HEK293 (cell line): Measurements from ENCODE around the gene IDE.
A peak's percentile ranks its signal among the peaks of the same experiment; 100 is the strongest.

Experiments used
- SALL2 ChIP-seq: fragments of 450-650 bp; formaldehyde crosslinking; IDR thresholded peaks from 2 replicates; pipeline ENCODE4 v1.5.0; 2017; ENCODE audit warnings: missing biosample characterization, mild to moderate bottlenecking, missing genetic modification characterization, borderline replicate concordance
- SP3 ChIP-seq: fragments of 450-650 bp; formaldehyde crosslinking; IDR thresholded peaks from 2 replicates; pipeline ENCODE4 v1.5.1; 2016; ENCODE audit warnings: missing biosample characterization, missing genetic modification characterization
- ZBTB21 ChIP-seq: fragments of 450-650 bp; formaldehyde crosslinking; IDR thresholded peaks from 2 replicates; pipeline ENCODE4 v1.5.1; 2017; ENCODE audit warnings: missing biosample characterization, missing genetic modification characterization
- ZFP41 ChIP-seq: fragments of 450-650 bp; formaldehyde crosslinking; IDR thresholded peaks from 2 replicates; pipeline ENCODE4 v1.5.1; 2016; ENCODE audit warnings: missing biosample characterization, missing genetic modification characterization, borderline replicate concordance
- ZIC2 ChIP-seq: fragments of 450-650 bp; formaldehyde crosslinking; IDR thresholded peaks from 2 replicates; pipeline ENCODE4 v1.5.1; 2016; ENCODE audit warnings: missing biosample characterization, missing genetic modification characterization
- ZNF138 ChIP-seq: fragments of 450-650 bp; formaldehyde crosslinking; IDR thresholded peaks from 2 replicates; pipeline ENCODE4 v1.5.1; 2016; ENCODE audit warnings: missing biosample characterization, missing genetic modification characterization, borderline replicate concordance
- ZNF211 ChIP-seq: fragments of 450-650 bp; formaldehyde crosslinking; IDR thresholded peaks from 2 replicates; pipeline ENCODE4 v1.5.1; 2016; ENCODE audit warnings: low read depth, missing biosample characterization, missing genetic modification characterization
- ZNF274 ChIP-seq, 2 experiments: fragments of 200-500 bp in 1 of 2; fragments of 450-650 bp in 1 of 2; sonication (Bioruptor generic) in 1 of 2; formaldehyde crosslinking in 1 of 2; IDR thresholded peaks; 2 replicates each; pipeline versions ENCODE4 v1.5.1 to v1.6.1; 2014 to 2016; ENCODE audit warnings: borderline replicate concordance in 1 of 2, inconsistent platforms in 1 of 2, low read length in 1 of 2, missing biosample characterization in 1 of 2, missing genetic modification characterization in 1 of 2
- ZNF324 ChIP-seq: fragments of 450-650 bp; formaldehyde crosslinking; IDR thresholded peaks from 2 replicates; pipeline ENCODE4 v1.5.1; 2016; ENCODE audit warnings: missing biosample characterization, missing genetic modification characterization
- ZNF426 ChIP-seq: fragments of 450-650 bp; formaldehyde crosslinking; IDR thresholded peaks from 2 replicates; pipeline ENCODE4 v1.5.1; 2017; ENCODE audit warnings: missing biosample characterization, missing genetic modification characterization, mild to moderate bottlenecking, inconsistent platforms, moderate library complexity
- ZNF433 ChIP-seq: fragments of 450-650 bp; formaldehyde crosslinking; IDR thresholded peaks from 2 replicates; pipeline ENCODE4 v1.5.1; 2016; ENCODE audit warnings: missing biosample characterization, missing genetic modification characterization, low read depth
- ZNF530 ChIP-seq: fragments of 450-650 bp; formaldehyde crosslinking; IDR thresholded peaks from 2 replicates; pipeline ENCODE4 v1.5.1; 2016; ENCODE audit warnings: low read depth, missing biosample characterization, missing genetic modification characterization
- ZNF621 ChIP-seq: fragments of 450-650 bp; formaldehyde crosslinking; IDR thresholded peaks from 2 replicates; pipeline ENCODE4 v1.5.1; 2017; ENCODE audit warnings: missing biosample characterization, missing genetic modification characterization
- ZNF701 ChIP-seq: fragments of 450-650 bp; formaldehyde crosslinking; IDR thresholded peaks from 2 replicates; pipeline ENCODE4 v1.5.1; 2016; ENCODE audit warnings: missing biosample characterization, missing genetic modification characterization
- ZNF776 ChIP-seq: fragments of 450-650 bp; formaldehyde crosslinking; IDR thresholded peaks from 2 replicates; pipeline ENCODE4 v1.5.0; 2017; ENCODE audit warnings: missing biosample characterization, missing genetic modification characterization, borderline replicate concordance
- ZNF792 ChIP-seq: fragments of 450-650 bp; formaldehyde crosslinking; IDR thresholded peaks from 2 replicates; pipeline ENCODE4 v1.5.1; 2016; ENCODE audit warnings: missing biosample characterization, missing genetic modification characterization
- ZSCAN30 ChIP-seq: fragments of 450-650 bp; IDR thresholded peaks from 2 replicates; pipeline ENCODE4 v1.5.1; 2018; ENCODE audit warnings: missing biosample characterization, mild to moderate bottlenecking, missing genetic modification characterization, moderate library complexity
- TF ChIP-seq, protein P1 (sequence below): sonication (generic); formaldehyde crosslinking; IDR thresholded peaks from 2 replicates; pipeline ENCODE4 v1.8.1; 2022; ENCODE audit warnings: mild to moderate bottlenecking, moderate library complexity, missing genetic modification reagents
- TF ChIP-seq, protein P2 (sequence below): fragments of 450-650 bp; formaldehyde crosslinking; IDR thresholded peaks from 2 replicates; pipeline ENCODE4 v1.5.1; 2016; ENCODE audit warnings: missing biosample characterization, missing genetic modification characterization, low read depth
- TF ChIP-seq, protein P3 (sequence below): fragments of 450-650 bp; formaldehyde crosslinking; IDR thresholded peaks from 2 replicates; pipeline ENCODE4 v1.5.1; 2016; ENCODE audit warnings: missing biosample characterization, missing genetic modification characterization
- TF ChIP-seq, protein P4 (sequence below): fragments of 450-650 bp; formaldehyde crosslinking; IDR thresholded peaks from 2 replicates; pipeline ENCODE4 v1.5.1; 2016; ENCODE audit warnings: missing biosample characterization, missing genetic modification characterization
- TF ChIP-seq, protein P5 (sequence below): fragments of 450-650 bp; formaldehyde crosslinking; IDR thresholded peaks from 2 replicates; pipeline ENCODE4 v1.5.1; 2016; ENCODE audit warnings: missing biosample characterization, missing genetic modification characterization
- TF ChIP-seq, protein P6 (sequence below): fragments of 450-650 bp; formaldehyde crosslinking; IDR thresholded peaks from 2 replicates; pipeline ENCODE4 v1.5.1; 2016; ENCODE audit warnings: missing biosample characterization, missing genetic modification characterization
- TF ChIP-seq, protein P7 (sequence below): fragments of 450-650 bp; formaldehyde crosslinking; IDR thresholded peaks from 2 replicates; pipeline ENCODE4 v1.5.1; 2016; ENCODE audit warnings: missing biosample characterization, missing genetic modification characterization

Gene IDE

DNA sequence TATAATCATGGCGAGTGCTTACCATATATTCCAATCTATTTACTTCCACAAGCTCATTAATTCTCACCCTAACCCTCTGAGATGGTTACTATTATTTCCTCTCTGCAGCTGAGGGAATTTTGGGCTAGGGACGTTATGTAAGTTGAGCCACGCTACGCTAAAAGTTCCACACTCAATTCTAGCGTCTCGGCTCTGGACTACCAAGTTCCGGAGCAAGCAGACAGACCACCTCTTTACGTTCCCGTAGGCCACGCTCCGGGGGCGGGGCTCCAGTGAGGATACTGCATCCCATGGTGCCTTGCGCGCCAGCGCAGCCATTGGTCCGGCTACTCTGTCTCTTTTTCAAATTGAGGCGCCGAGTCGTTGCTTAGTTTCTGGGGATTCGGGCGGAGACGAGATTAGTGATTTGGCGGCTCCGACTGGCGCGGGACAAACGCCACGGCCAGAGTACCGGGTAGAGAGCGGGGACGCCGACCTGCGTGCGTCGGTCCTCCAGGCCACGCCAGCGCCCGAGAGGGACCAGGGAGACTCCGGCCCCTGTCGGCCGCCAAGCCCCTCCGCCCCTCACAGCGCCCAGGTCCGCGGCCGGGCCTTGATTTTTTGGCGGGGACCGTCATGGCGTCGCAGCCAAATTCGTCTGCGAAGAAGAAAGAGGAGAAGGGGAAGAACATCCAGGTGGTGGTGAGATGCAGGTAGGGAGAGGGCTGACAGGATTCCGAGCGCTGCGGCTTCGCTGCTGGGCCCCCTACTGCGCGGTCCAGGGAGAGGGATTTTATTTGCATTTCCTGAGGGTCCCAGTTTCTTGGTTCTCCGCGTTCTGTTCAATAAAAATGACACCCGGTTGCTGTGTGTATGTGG lies 19.1 kb upstream of the IDE start, which contains the start of gene KIF11 (continued):
- TF ChIP-seq, protein P1, sequence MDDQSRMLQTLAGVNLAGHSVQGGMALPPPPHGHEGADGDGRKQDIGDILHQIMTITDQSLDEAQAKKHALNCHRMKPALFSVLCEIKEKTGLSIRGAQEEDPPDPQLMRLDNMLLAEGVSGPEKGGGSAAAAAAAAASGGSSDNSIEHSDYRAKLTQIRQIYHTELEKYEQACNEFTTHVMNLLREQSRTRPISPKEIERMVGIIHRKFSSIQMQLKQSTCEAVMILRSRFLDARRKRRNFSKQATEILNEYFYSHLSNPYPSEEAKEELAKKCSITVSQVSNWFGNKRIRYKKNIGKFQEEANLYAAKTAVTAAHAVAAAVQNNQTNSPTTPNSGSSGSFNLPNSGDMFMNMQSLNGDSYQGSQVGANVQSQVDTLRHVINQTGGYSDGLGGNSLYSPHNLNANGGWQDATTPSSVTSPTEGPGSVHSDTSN (CRISPR knock-in tag): peak; percentile 52; the same call in 1 of the 2 replicates
- peak; percentile 57; the same call in 1 of the 2 replicates for TF ChIP-seq ZSCAN30 (tag by site-specific recombination)
- TF ChIP-seq ZNF621 (tag by site-specific recombination): no peak
- no peak for TF ChIP-seq ZNF433 (tag by site-specific recombination)
- TF ChIP-seq, protein P2, sequence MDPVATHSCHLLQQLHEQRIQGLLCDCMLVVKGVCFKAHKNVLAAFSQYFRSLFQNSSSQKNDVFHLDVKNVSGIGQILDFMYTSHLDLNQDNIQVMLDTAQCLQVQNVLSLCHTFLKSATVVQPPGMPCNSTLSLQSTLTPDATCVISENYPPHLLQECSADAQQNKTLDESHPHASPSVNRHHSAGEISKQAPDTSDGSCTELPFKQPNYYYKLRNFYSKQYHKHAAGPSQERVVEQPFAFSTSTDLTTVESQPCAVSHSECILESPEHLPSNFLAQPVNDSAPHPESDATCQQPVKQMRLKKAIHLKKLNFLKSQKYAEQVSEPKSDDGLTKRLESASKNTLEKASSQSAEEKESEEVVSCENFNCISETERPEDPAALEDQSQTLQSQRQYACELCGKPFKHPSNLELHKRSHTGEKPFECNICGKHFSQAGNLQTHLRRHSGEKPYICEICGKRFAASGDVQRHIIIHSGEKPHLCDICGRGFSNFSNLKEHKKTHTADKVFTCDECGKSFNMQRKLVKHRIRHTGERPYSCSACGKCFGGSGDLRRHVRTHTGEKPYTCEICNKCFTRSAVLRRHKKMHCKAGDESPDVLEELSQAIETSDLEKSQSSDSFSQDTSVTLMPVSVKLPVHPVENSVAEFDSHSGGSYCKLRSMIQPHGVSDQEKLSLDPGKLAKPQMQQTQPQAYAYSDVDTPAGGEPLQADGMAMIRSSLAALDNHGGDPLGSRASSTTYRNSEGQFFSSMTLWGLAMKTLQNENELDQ (tag by site-specific recombination): no peak
- TF ChIP-seq ZNF274 (IDR thresholded peaks at IDR 0.05; ENCODE audit: low read length): no peak
- TF ChIP-seq ZNF274 (tag by site-specific recombination; IDR thresholded peaks at IDR 0.05; ENCODE audit: borderline replicate concordance): no peak
- TF ChIP-seq ZNF324 (tag by site-specific recombination): no peak
- TF ChIP-seq, protein P3, sequence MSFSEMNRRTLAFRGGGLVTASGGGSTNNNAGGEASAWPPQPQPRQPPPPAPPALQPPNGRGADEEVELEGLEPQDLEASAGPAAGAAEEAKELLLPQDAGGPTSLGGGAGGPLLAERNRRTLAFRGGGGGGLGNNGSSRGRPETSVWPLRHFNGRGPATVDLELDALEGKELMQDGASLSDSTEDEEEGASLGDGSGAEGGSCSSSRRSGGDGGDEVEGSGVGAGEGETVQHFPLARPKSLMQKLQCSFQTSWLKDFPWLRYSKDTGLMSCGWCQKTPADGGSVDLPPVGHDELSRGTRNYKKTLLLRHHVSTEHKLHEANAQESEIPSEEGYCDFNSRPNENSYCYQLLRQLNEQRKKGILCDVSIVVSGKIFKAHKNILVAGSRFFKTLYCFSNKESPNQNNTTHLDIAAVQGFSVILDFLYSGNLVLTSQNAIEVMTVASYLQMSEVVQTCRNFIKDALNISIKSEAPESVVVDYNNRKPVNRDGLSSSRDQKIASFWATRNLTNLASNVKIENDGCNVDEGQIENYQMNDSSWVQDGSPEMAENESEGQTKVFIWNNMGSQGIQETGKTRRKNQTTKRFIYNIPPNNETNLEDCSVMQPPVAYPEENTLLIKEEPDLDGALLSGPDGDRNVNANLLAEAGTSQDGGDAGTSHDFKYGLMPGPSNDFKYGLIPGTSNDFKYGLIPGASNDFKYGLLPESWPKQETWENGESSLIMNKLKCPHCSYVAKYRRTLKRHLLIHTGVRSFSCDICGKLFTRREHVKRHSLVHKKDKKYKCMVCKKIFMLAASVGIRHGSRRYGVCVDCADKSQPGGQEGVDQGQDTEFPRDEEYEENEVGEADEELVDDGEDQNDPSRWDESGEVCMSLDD: no peak
- TF ChIP-seq ZNF792 (tag by site-specific recombination): no peak
- peak; percentile 25; the same call in 1 of the 2 replicates for TF ChIP-seq ZIC2 (tag by site-specific recombination)
- TF ChIP-seq ZFP41 (tag by site-specific recombination): no peak
- TF ChIP-seq ZBTB21 (tag by site-specific recombination): no peak
- TF ChIP-seq, protein P4, sequence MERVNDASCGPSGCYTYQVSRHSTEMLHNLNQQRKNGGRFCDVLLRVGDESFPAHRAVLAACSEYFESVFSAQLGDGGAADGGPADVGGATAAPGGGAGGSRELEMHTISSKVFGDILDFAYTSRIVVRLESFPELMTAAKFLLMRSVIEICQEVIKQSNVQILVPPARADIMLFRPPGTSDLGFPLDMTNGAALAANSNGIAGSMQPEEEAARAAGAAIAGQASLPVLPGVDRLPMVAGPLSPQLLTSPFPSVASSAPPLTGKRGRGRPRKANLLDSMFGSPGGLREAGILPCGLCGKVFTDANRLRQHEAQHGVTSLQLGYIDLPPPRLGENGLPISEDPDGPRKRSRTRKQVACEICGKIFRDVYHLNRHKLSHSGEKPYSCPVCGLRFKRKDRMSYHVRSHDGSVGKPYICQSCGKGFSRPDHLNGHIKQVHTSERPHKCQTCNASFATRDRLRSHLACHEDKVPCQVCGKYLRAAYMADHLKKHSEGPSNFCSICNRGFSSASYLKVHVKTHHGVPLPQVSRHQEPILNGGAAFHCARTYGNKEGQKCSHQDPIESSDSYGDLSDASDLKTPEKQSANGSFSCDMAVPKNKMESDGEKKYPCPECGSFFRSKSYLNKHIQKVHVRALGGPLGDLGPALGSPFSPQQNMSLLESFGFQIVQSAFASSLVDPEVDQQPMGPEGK (tag by site-specific recombination): peak; percentile 78
- TF ChIP-seq ZNF530 (tag by site-specific recombination): no peak
- no peak for TF ChIP-seq ZNF211 (tag by site-specific recombination)
- TF ChIP-seq, protein P5, sequence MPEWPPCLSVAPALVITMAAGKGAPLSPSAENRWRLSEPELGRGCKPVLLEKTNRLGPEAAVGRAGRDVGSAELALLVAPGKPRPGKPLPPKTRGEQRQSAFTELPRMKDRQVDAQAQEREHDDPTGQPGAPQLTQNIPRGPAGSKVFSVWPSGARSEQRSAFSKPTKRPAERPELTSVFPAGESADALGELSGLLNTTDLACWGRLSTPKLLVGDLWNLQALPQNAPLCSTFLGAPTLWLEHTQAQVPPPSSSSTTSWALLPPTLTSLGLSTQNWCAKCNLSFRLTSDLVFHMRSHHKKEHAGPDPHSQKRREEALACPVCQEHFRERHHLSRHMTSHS (tag by site-specific recombination): no peak
- TF ChIP-seq SALL2 (tag by site-specific recombination): no peak
- TF ChIP-seq, protein P6, sequence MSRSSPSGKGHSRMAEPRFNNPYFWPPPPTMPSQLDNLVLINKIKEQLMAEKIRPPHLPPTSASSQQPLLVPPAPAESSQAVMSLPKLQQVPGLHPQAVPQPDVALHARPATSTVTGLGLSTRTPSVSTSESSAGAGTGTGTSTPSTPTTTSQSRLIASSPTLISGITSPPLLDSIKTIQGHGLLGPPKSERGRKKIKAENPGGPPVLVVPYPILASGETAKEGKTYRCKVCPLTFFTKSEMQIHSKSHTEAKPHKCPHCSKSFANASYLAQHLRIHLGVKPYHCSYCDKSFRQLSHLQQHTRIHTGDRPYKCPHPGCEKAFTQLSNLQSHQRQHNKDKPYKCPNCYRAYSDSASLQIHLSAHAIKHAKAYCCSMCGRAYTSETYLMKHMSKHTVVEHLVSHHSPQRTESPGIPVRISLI (tag by site-specific recombination): peak; percentile 70; the same call in 1 of the 2 replicates
- TF ChIP-seq ZNF776 (tag by site-specific recombination): no peak
- peak; percentile 82 for TF ChIP-seq SP3
- TF ChIP-seq, protein P7, sequence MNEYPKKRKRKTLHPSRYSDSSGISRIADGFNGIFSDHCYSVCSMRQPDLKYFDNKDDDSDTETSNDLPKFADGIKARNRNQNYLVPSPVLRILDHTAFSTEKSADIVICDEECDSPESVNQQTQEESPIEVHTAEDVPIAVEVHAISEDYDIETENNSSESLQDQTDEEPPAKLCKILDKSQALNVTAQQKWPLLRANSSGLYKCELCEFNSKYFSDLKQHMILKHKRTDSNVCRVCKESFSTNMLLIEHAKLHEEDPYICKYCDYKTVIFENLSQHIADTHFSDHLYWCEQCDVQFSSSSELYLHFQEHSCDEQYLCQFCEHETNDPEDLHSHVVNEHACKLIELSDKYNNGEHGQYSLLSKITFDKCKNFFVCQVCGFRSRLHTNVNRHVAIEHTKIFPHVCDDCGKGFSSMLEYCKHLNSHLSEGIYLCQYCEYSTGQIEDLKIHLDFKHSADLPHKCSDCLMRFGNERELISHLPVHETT (tag by site-specific recombination): peak; percentile 19
- TF ChIP-seq ZNF701 (tag by site-specific recombination): no peak
- TF ChIP-seq ZNF426 (tag by site-specific recombination): no peak
- no peak for TF ChIP-seq ZNF138 (tag by site-specific recombination)
